GM21723 (cell line): ENCODE measurements around the gene SYT12.

Experiments used
- ATAC-seq: cut with Tn5 transposase; IDR thresholded peaks from one replicate; pipeline ENCODE4 v1.9.1; 2021; ENCODE audit warnings: mild to moderate bottlenecking, moderate library complexity; ENCODE audit not compliant: unreplicated experiment

Gene SYT12

GRCh38 chr11:67098799-67099429 lies 76.0 kb downstream of the SYT12 start:
- no peak for ATAC-seq

- ATAC-seq: peak; percentile 47
Observed at GRCh38 chr11:67099831-67100324, 76.9 kb downstream of the SYT12 start.
